Sigmoid colon (tissue), 4 donors: ENCODE results near the gene SETBP1.

Source experiments
- CTCF ChIP-seq, 4 experiments: fragments of 450-650 bp in 3 of 4; fragments of 200-600 bp in 1 of 4; IDR thresholded peaks; one replicate each; pipeline ENCODE4 v1.5.1; 2016 to 2019; ENCODE audit warnings: antibody characterized with exemption in 4 of 4, mild to moderate bottlenecking in 3 of 4, moderate library complexity in 2 of 4
- EP300 ChIP-seq, 4 donors: sonication (generic); formaldehyde crosslinking; IDR thresholded peaks; one replicate each; pipeline ENCODE4 v1.6.1; 2017; ENCODE audit warnings: antibody characterized with exemption in 4 of 4

- TF ChIP-seq CTCF (IDR thresholded peaks at IDR 0.05), result no peak
- TF ChIP-seq EP300 (IDR thresholded peaks at IDR 0.05), result no peak
Observed at GRCh38 chr18:44977856-44978255, 297.2 kb downstream of the SETBP1 start.
